Hepatocyte (in vitro differentiated cells): ENCODE measurements around the gene MGAT5B. TPM values are rescaled to one million over a fixed set of nuclear protein-coding genes. Genes with fewer than 3 reads are reported as not detected.

Experiments
- DNase-seq: peaks from one replicate; pipeline ENCODE4 v3.0.0-alpha.2; 2016; ENCODE audit warnings: low spot score
- H2AFZ ChIP-seq: fragments of 200-600 bp; sonication (generic); 2 replicates; pipeline ENCODE4 v1.6.0; 2016; ENCODE audit warnings: antibody characterized with exemption, mild to moderate bottlenecking
- H3K27ac ChIP-seq: fragments of 200-600 bp; sonication (generic); 2 replicates; pipeline ENCODE4 v1.5.1; 2016; ENCODE audit warnings: mild to moderate bottlenecking
- H3K27me3 ChIP-seq: fragments of 200-600 bp; sonication (generic); 2 replicates; pipeline ENCODE4 v1.6.1; 2016
- H3K36me3 ChIP-seq: fragments of 200-600 bp; sonication (generic); replicated peaks from 2 replicates; pipeline ENCODE4 v1.5.1; 2016; ENCODE audit warnings: low read depth; ENCODE audit not compliant: insufficient read depth
- H3K4me1 ChIP-seq: fragments of 200-600 bp; sonication (generic); 2 replicates; pipeline ENCODE4 v1.5.1; 2016; ENCODE audit warnings: mild to moderate bottlenecking, moderate library complexity; ENCODE audit not compliant: insufficient read depth
- H3K4me2 ChIP-seq: fragments of 200-600 bp; sonication (generic); 2 replicates; pipeline ENCODE4 v1.6.0; 2016
- H3K4me3 ChIP-seq: fragments of 200-600 bp; sonication (generic); 2 replicates; pipeline ENCODE4 v1.5.1; 2016; ENCODE audit warnings: mild to moderate bottlenecking
- H3K79me2 ChIP-seq: fragments of 200-600 bp; sonication (generic); 2 replicates; pipeline ENCODE4 v1.6.0; 2017; ENCODE audit warnings: mild to moderate bottlenecking
- H3K9me2 ChIP-seq: fragments of 200-600 bp; sonication (generic); replicated peaks from 2 replicates; pipeline ENCODE4 v1.6.0; 2017; ENCODE audit warnings: mild to moderate bottlenecking; ENCODE audit not compliant: insufficient read depth
- H3K9me3 ChIP-seq: fragments of 200-600 bp; sonication (generic); 2 replicates; pipeline ENCODE4 v1.5.1; 2016; ENCODE audit warnings: low read depth, mild to moderate bottlenecking
- H4K20me1 ChIP-seq: fragments of 200-600 bp; sonication (generic); 2 replicates; pipeline ENCODE4 v1.6.0; 2016; ENCODE audit warnings: mild to moderate bottlenecking; ENCODE audit not compliant: insufficient read depth, poor library complexity, severe bottlenecking
- EZH2 ChIP-seq: fragments of 200-600 bp; sonication (generic); IDR thresholded peaks from 2 replicates; pipeline ENCODE4 v1.6.1; 2016; ENCODE audit warnings: antibody characterized with exemption, mild to moderate bottlenecking, borderline replicate concordance
- EZH2phosphoT487 ChIP-seq: fragments of 200-600 bp; sonication (generic); IDR thresholded peaks from one replicate; pipeline ENCODE4 v1.6.1; 2018; ENCODE audit warnings: antibody characterized with exemption, mild to moderate bottlenecking, low read depth, moderate library complexity; ENCODE audit not compliant: unreplicated experiment, severe bottlenecking
- WGBS: methylation state at CpG from one replicate; pipeline ENCODE4 v1.1.6; 2016; ENCODE audit warnings: low lambda C conversion rate; ENCODE audit errors: missing lambda C conversion rate; 5-methylcytosine and 5-hydroxymethylcytosine counted together
- polyA plus RNA-seq: library from polyadenylated mRNA; unstranded; fragments of >200 nt; fragmentation: Nextera tagmentation; extraction: Ambion mirVana; gene quantifications from 2 replicates; pipeline ENCODE4 v1.2.1, GENCODE V29; 2016
- total RNA-seq: library from RNA; depleted of rRNA; stranded (reverse); fragments of >200 nt; gene quantifications from 2 replicates; pipeline ENCODE4 v1.2.3, GENCODE V29; 2014
- TF ChIP-seq, protein P1 (sequence below): fragments of 200-600 bp; sonication (generic); IDR thresholded peaks from 2 replicates; pipeline ENCODE4 v1.5.1; 2016; ENCODE audit warnings: antibody characterized with exemption, mild to moderate bottlenecking; ENCODE audit not compliant: poor library complexity

MGAT5B gene
- total and polyA plus RNA-seq, 2 experiments from 2014 or later: 0.89 to 1.1 TPM

DNA sequence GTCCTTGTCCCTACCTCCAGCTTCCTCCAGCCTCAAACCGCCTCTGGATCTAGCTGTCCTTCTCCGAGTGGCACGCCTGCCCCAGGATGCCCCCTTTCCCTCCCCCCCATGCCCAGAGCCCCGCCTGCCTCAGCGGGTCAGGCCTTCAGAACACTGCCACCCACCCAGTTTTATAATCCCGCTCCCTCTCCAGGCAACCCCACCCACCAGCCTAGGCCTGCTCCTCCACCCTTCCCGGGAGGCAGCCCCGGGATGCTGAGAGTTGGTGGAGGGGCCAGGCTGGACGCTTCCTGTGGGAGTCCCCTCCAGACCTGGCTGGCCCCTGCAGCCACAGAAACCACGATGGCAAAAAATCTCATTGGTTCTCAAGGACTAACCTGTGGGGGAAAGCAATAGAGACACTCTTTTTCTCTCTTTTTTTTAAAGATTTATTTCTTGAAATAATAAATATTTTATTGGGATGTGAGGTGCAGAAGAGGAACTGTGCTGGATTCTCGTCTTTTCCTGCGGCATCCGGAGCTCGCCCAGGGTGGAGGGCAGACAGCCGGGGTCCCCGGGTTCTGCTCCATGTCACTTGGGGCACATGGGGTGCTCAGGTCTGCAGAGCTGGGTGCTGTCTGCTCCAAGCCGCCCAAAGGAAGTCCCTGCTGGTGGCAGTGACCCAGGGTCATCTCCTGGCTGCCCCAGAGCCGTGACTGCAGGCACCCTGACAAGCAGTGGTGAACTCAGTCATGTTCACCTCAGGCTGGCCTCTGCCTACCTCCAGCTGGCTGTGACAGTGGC is 81.9 kb downstream of the MGAT5B start:
- no peak for DNase-seq
- no peak overlapping the region for H3K27ac ChIP-seq
- 79% methylated on average over 16 of the region's 18 CpGs for WGBS
- no peaks in the 10 kb centered on the region for H4K20me1 ChIP-seq
- H3K9me2 ChIP-seq: no peaks in the 10 kb centered on the region
- H3K4me2 ChIP-seq: no peak overlapping the region
- H3K36me3 ChIP-seq: no peaks in the 10 kb centered on the region
- TF ChIP-seq, protein P1, sequence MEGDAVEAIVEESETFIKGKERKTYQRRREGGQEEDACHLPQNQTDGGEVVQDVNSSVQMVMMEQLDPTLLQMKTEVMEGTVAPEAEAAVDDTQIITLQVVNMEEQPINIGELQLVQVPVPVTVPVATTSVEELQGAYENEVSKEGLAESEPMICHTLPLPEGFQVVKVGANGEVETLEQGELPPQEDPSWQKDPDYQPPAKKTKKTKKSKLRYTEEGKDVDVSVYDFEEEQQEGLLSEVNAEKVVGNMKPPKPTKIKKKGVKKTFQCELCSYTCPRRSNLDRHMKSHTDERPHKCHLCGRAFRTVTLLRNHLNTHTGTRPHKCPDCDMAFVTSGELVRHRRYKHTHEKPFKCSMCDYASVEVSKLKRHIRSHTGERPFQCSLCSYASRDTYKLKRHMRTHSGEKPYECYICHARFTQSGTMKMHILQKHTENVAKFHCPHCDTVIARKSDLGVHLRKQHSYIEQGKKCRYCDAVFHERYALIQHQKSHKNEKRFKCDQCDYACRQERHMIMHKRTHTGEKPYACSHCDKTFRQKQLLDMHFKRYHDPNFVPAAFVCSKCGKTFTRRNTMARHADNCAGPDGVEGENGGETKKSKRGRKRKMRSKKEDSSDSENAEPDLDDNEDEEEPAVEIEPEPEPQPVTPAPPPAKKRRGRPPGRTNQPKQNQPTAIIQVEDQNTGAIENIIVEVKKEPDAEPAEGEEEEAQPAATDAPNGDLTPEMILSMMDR: no peak
- no peak for TF ChIP-seq EZH2
- TF ChIP-seq EZH2phosphoT487: no peak
- no peaks in the 10 kb centered on the region for H3K27me3 ChIP-seq
- no peaks in the 10 kb centered on the region for H3K9me3 ChIP-seq
- H2AFZ ChIP-seq: no peak overlapping the region
- H3K4me1 ChIP-seq: no peaks in the 10 kb centered on the region
- no peaks in the 10 kb centered on the region for H3K79me2 ChIP-seq
- no peak overlapping the region for H3K4me3 ChIP-seq

DNA sequence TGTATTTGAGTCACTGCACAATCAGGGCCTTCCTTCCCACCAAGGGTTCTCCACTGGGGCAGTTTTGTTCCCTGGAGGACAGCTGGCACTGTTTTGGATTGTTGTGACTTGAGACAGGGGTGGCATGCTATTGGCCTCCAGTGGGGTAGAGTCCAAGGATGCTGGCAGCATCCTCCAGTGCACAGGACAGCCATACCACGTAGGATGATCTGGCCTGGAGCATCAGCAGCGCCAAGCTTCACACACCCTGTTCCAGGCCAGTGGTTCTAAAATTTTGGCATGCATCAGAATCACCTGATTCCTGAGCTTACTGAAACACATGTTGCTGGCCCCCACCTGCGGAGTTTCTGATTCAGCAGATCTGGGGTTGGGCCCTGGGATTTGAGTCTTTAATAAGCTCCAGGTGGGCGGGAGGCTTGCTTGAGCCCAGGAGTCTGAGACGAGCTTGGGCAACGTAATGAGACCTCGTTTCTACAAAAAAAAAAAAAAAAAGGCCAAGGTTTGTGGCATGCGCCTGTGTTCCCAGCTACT is 83.2 kb downstream of the MGAT5B start:
- TF ChIP-seq, protein P1: no peak
- TF ChIP-seq EZH2phosphoT487 (no peak), EZH2 (no peak)
- Histone ChIP-seq H3K4me2 (no peak overlapping the region), H3K27ac (no peak overlapping the region), H3K9me3 (no peaks in the 10 kb centered on the region), H3K36me3 (no peaks in the 10 kb centered on the region), H4K20me1 (no peaks in the 10 kb centered on the region), H3K4me1 (no peaks in the 10 kb centered on the region), H3K79me2 (no peaks in the 10 kb centered on the region), H2AFZ (no peak overlapping the region), H3K9me2 (no peaks in the 10 kb centered on the region), H3K27me3 (no peaks in the 10 kb centered on the region), H3K4me3 (no peak overlapping the region)
- WGBS: 71% methylated on average over 8 of the region's 8 CpGs
- no peak for DNase-seq

- no peak overlapping the region for H2AFZ ChIP-seq
- DNase-seq: no peak
- no peaks in the 10 kb centered on the region for H3K4me1 ChIP-seq
- no peaks in the 10 kb centered on the region for H3K9me2 ChIP-seq
- no peaks in the 10 kb centered on the region for H3K27me3 ChIP-seq
- H3K36me3 ChIP-seq: no peaks in the 10 kb centered on the region
- no peak overlapping the region for H3K27ac ChIP-seq
- no peak overlapping the region for H3K4me2 ChIP-seq
- TF ChIP-seq EZH2phosphoT487 (no peak), EZH2 (no peak)
- TF ChIP-seq, protein P1: no peak
- no peaks in the 10 kb centered on the region for H4K20me1 ChIP-seq
- no peak overlapping the region for H3K4me3 ChIP-seq
- H3K79me2 ChIP-seq: no peaks in the 10 kb centered on the region
- no peaks in the 10 kb centered on the region for H3K9me3 ChIP-seq
- WGBS: 87% methylated on average over 5 of the region's 5 CpGs
Measured at GRCh38 chr17:76952402-76952801, 84.2 kb downstream of the MGAT5B start.
